A549 (cell line): Measurements from ENCODE around the gene DCBLD1.

Experiments used
- CTCF ChIP-seq: fragments of >200 bp; sonication (Bioruptor Twin); formaldehyde crosslinking; IDR thresholded peaks from 3 replicates; pipeline ENCODE4 v1.5.1; 2016
- FOSL2 ChIP-seq, 2 experiments: fragments of 450-650 bp in 1 of 2; fragments of >200 bp in 1 of 2; sonication (Bioruptor Twin) in 1 of 2; formaldehyde crosslinking; IDR thresholded peaks; 2 replicates each; pipeline versions ENCODE4 v1.5.0 to v1.6.1; 2016 to 2020; ENCODE audit warnings: mild to moderate bottlenecking in 1 of 2, moderate library complexity in 1 of 2
- NR3C1 ChIP-seq: fragments of >200 bp; sonication (Bioruptor Twin); formaldehyde crosslinking; IDR thresholded peaks from 3 replicates; pipeline ENCODE4 v1.6.1; 2017
- POLR2A ChIP-seq: IDR thresholded peaks from 2 replicates; pipeline ENCODE4 v1.6.1; 2012; ENCODE audit warnings: mild to moderate bottlenecking, low read length
- POLR2AphosphoS2 ChIP-seq: conservative IDR thresholded peaks from 2 replicates; pipeline ENCODE4 v1.6.1; 2012; ENCODE audit warnings: low read length, improper control_type of control experiment, inconsistent platforms
- TF ChIP-seq, protein P1 (sequence below): fragments of 450-650 bp; IDR thresholded peaks from 2 replicates; pipeline ENCODE4 v1.6.1; 2014; ENCODE audit warnings: antibody characterized with exemption

GRCh38 chr6:117518870-117519269, 36.4 kb downstream of the DCBLD1 start:
- TF ChIP-seq CTCF (no peak), FOSL2 (IDR thresholded peaks at IDR 0.05) (no peak), FOSL2 (CRISPR knock-in tag; IDR thresholded peaks at IDR 0.05) (no peak), NR3C1 (no peak), POLR2AphosphoS2 (no peak), POLR2A (no peak)
- TF ChIP-seq, protein P1, sequence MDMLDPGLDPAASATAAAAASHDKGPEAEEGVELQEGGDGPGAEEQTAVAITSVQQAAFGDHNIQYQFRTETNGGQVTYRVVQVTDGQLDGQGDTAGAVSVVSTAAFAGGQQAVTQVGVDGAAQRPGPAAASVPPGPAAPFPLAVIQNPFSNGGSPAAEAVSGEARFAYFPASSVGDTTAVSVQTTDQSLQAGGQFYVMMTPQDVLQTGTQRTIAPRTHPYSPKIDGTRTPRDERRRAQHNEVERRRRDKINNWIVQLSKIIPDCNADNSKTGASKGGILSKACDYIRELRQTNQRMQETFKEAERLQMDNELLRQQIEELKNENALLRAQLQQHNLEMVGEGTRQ, result no peak
